K562 (cell line): ENCODE data around the gene MYOZ3. TPM values are rescaled to one million over a fixed set of nuclear protein-coding genes. Genes with fewer than 3 reads are reported as not detected.

ENCODE experiments used
- ATAC-seq: fragments of 200-7000 bp; cut with Tn5 transposase; 3 replicates; pipeline ENCODE4 v1.9.1; 2020; ENCODE audit warnings: moderate library complexity
- BruUV-seq: library from RNA; stranded (reverse); fragments of 400-500 nt; replicated peaks from 2 replicates; lab custom pipeline; 2021; lab: Mats Ljungman, UMichigan
- CTCF ChIA-PET: fragments of 300-600 bp; formaldehyde crosslinking; extraction: SDS; loops from one replicate; lab custom pipeline; 2021; ENCODE audit warnings: low intra/inter-chr PET ratio; lab: Yijun Ruan, JAX
- POLR2A ChIA-PET: fragments of 300-600, 350-650 bp; sonication (Branson Sonifier 250); formaldehyde crosslinking; extraction: SDS; loops from one replicate; lab custom pipeline; 2021; ENCODE audit warnings: antibody characterized with exemption, inconsistent platforms; lab: Yijun Ruan, JAX
- DNase-seq, 4 experiments: peaks; one replicate each; pipeline versions ENCODE4 v3.0.0 to v3.0.0-alpha.2; 2011 to 2018; ENCODE audit warnings: low spot score in 3 of 4, mixed read lengths in 3 of 4; ENCODE audit errors: extremely low read depth in 1 of 4
- FAIRE-seq: peaks from 2 replicates; lab custom pipeline; 2011; peaks lifted over from hg19 to GRCh38; lab: Jason Lieb, UNC
- H2AFZ ChIP-seq: 2 replicates; pipeline ENCODE4 v1.6.0; 2011; ENCODE audit warnings: low read depth, low read length, control low read depth, inconsistent platforms
- H3K27ac ChIP-seq: fragments of 200-600 bp; 3 replicates; pipeline ENCODE4 v1.8.0; 2011; ENCODE audit warnings: low read depth, mild to moderate bottlenecking, control low read depth, inconsistent platforms, low read length, moderate library complexity, mixed read lengths; ENCODE audit errors: extremely low read depth
- H3K27me3 ChIP-seq, 2 experiments: fragments of 300-600 bp in 1 of 2; 2 replicates in 1 of 2; 3 replicates in 1 of 2; pipeline versions ENCODE4 v1.6.0 to v1.8.0; 2011; ENCODE audit warnings: inconsistent platforms in 2 of 2, low read length in 2 of 2, mild to moderate bottlenecking in 1 of 2, mixed read lengths in 1 of 2, moderate library complexity in 1 of 2; ENCODE audit not compliant: control insufficient read depth in 2 of 2, insufficient read depth in 2 of 2
- H3K36me3 ChIP-seq: fragments of 300-600 bp; 3 replicates; pipeline ENCODE4 v1.8.0; 2011; ENCODE audit warnings: mild to moderate bottlenecking, low read length, inconsistent platforms; ENCODE audit not compliant: control insufficient read depth, insufficient read depth
- H3K4me1 ChIP-seq, 2 experiments: fragments of 200-600 bp in 1 of 2; replicated peaks in 1 of 2; 2 replicates in 1 of 2; 3 replicates in 1 of 2; pipeline versions ENCODE4 v1.5.1 to v1.8.0; 2011; ENCODE audit warnings: inconsistent platforms in 2 of 2, low read length in 2 of 2, mild to moderate bottlenecking in 1 of 2, mixed read lengths in 1 of 2, moderate library complexity in 1 of 2; ENCODE audit not compliant: control insufficient read depth in 2 of 2, insufficient read depth in 2 of 2
- H3K4me2 ChIP-seq: 2 replicates; pipeline ENCODE4 v1.6.1; 2011; ENCODE audit warnings: low read length, control low read depth, inconsistent platforms, mixed read lengths; ENCODE audit not compliant: insufficient read depth
- H3K4me3 ChIP-seq: fragments of 200-600 bp; sonication (generic), shearing (Covaris generic); 2 replicates; pipeline ENCODE4 v1.5.1; 2016; ENCODE audit warnings: control low read depth, inconsistent platforms
- H3K79me2 ChIP-seq: fragments of 200-600 bp; 3 replicates; pipeline ENCODE4 v1.8.0; 2011; ENCODE audit warnings: low read length, inconsistent platforms; ENCODE audit not compliant: control insufficient read depth, insufficient read depth
- H3K9ac ChIP-seq, 2 experiments: 2 replicates each; pipeline versions ENCODE4 v1.6.0 to v1.6.1; 2011; ENCODE audit warnings: low read depth in 2 of 2, low read length in 2 of 2, control low read depth in 1 of 2, inconsistent platforms in 1 of 2, mild to moderate bottlenecking in 1 of 2, mixed read lengths in 1 of 2; ENCODE audit not compliant: insufficient read depth in 1 of 2
- H3K9me1 ChIP-seq: one replicate; pipeline ENCODE4 v1.6.0; 2011; ENCODE audit warnings: inconsistent platforms, mild to moderate bottlenecking, low read length, moderate library complexity; ENCODE audit not compliant: control insufficient read depth, insufficient read depth
- H3K9me3 ChIP-seq: replicated peaks from 2 replicates; pipeline ENCODE4 v1.5.1; 2011; ENCODE audit warnings: low read depth, low read length, inconsistent platforms; ENCODE audit not compliant: control insufficient read depth, insufficient read depth
- H4K20me1 ChIP-seq: replicated peaks from 2 replicates; pipeline ENCODE4 v1.6.1; 2011; ENCODE audit warnings: low read length, inconsistent platforms, mixed read lengths; ENCODE audit not compliant: control insufficient read depth, insufficient read depth
- CHD1 ChIP-seq: fragments of 200-600 bp; sonication (generic); IDR thresholded peaks from one replicate; pipeline ENCODE4 v1.6.1; 2012; ENCODE audit warnings: mild to moderate bottlenecking, moderate library complexity, low read length, inconsistent platforms
- CREB3 ChIP-seq: fragments of 450-650 bp; conservative IDR thresholded peaks from 2 replicates; pipeline ENCODE4 v1.6.1; 2016; ENCODE audit warnings: missing genetic modification characterization, low read depth, mild to moderate bottlenecking, missing compliant biosample characterization, moderate library complexity
- FOXK2 ChIP-seq, 2 experiments: fragments of 450-650 bp; IDR thresholded peaks in 1 of 2; conservative IDR thresholded peaks in 1 of 2; 2 replicates each; pipeline ENCODE4 v1.6.1; 2016; ENCODE audit warnings: low read depth in 2 of 2, mild to moderate bottlenecking in 1 of 2
- KDM2B ChIP-seq: fragments of 250-450 bp; sonication (Bioruptor Pico); IDR thresholded peaks from 2 replicates; pipeline ENCODE4 v1.8.0; 2021; ENCODE audit warnings: mild to moderate bottlenecking, moderate library complexity
- ZFP30 ChIP-seq: fragments of 250-450 bp; sonication (Bioruptor Pico); IDR thresholded peaks from 2 replicates; pipeline ENCODE4 v1.8.0; 2022; ENCODE audit warnings: moderate library complexity, mild to moderate bottlenecking, inconsistent platforms, borderline replicate concordance
- ZNF146 ChIP-seq: IDR thresholded peaks from one replicate; pipeline ENCODE4 v1.6.1; 2018; ENCODE audit warnings: missing compliant biosample characterization; ENCODE audit not compliant: unreplicated experiment
- ZNF184 ChIP-seq: sonication (generic); formaldehyde crosslinking; IDR thresholded peaks from 2 replicates; pipeline ENCODE4 v1.5.0; 2020; ENCODE audit warnings: missing genetic modification reagents
- ZNF431 ChIP-seq: sonication (generic); formaldehyde crosslinking; IDR thresholded peaks from 2 replicates; pipeline ENCODE4 v1.8.0; 2022; ENCODE audit warnings: mild to moderate bottlenecking, missing genetic modification reagents
- ZNF586 ChIP-seq: fragments of 450-650 bp; formaldehyde crosslinking; conservative IDR thresholded peaks from 2 replicates; pipeline ENCODE4 v1.4.0; 2020; ENCODE audit warnings: mild to moderate bottlenecking, moderate library complexity
- ZNF668 ChIP-seq: fragments of 250-450 bp; sonication (Bioruptor Pico); IDR thresholded peaks from 2 replicates; pipeline ENCODE4 v1.8.0; 2022; ENCODE audit warnings: mild to moderate bottlenecking, inconsistent platforms
- ZNF75A ChIP-seq: fragments of 450-650 bp; formaldehyde crosslinking; IDR thresholded peaks from 2 replicates; pipeline ENCODE4 v1.4.0; 2020; ENCODE audit warnings: mild to moderate bottlenecking
- WGBS: fragments of 100-300 bp; shearing (Covaris generic); methylation state at CpG from one replicate; pipeline ENCODE4 v1.1.6; 2016; ENCODE audit warnings: low coverage, mixed read lengths; ENCODE audit not compliant: insufficient coverage; ENCODE audit errors: missing lambda C conversion rate; 5-methylcytosine and 5-hydroxymethylcytosine counted together
- in situ Hi-C: fragments of 300-500 bp; cut with MboI; formaldehyde crosslinking; loops from 4 replicates; pipeline ENCODE4 v1.15.0; 2018; ENCODE audit warnings: inconsistent platforms, mixed read lengths
- intact Hi-C: fragments of 100-400 bp; cut with micrococcal nuclease; formaldehyde crosslinking; loops from 2 replicates; pipeline ENCODE4 v1.14.2; 2022
- polyA plus RNA-seq, 8 experiments: library from polyadenylated mRNA; depleted of rRNA in 4 of 8; stranded (reverse) in 5 of 8; unstranded in 3 of 8; fragments of >200 nt; fragmentation: Nextera tagmentation in 2 of 8; fragmentation: Illumina TruSeq in 1 of 8; extraction: Ambion mirVana in 2 of 8; extraction: Trizol in 1 of 8; gene quantifications; 2 replicates each; pipeline versions ENCODE4 v1.2.1 to v1.2.3, GENCODE V29; 2011 to 2014; ENCODE audit warnings: inconsistent platforms in 1 of 8, missing spikeins in 1 of 8
- total RNA-seq, 7 experiments: library from RNA; depleted of rRNA in 6 of 7; stranded (reverse); fragments of >200 nt in 6 of 7; fragmentation: Illumina TruSeq in 2 of 7; extraction: Trizol in 2 of 7; gene quantifications; 2 replicates each; pipeline versions ENCODE4 v1.2.1 to v1.2.3, GENCODE V29; 2011 to 2021; ENCODE audit warnings: low replicate concordance in 1 of 7
- TF ChIP-seq, protein P1 (sequence below), 2 experiments: fragments of 450-650 bp in 1 of 2; sonication (generic) in 1 of 2; formaldehyde crosslinking in 1 of 2; IDR thresholded peaks in 1 of 2; conservative IDR thresholded peaks in 1 of 2; 2 replicates each; pipeline versions ENCODE4 v1.6.1 to v1.8.1; 2016 to 2023; ENCODE audit warnings: mild to moderate bottlenecking in 2 of 2, moderate library complexity in 2 of 2, inconsistent platforms in 1 of 2, missing genetic modification reagents in 1 of 2
- TF ChIP-seq, protein P2 (sequence below): fragments of 450-650 bp; IDR thresholded peaks from one replicate; pipeline ENCODE4 v1.6.1; 2018; ENCODE audit warnings: mild to moderate bottlenecking, moderate library complexity; ENCODE audit not compliant: partially characterized antibody

Gene MYOZ3
- total and polyA plus RNA-seq, 9 of the 15 experiments (the other 6 are each of a cell fraction or from before 2014, with no cell fraction given) = not detected

GRCh38 chr5:150638488-150639376, 22.3 kb upstream of the MYOZ3 start:
- FAIRE-seq = no peak
- Histone ChIP-seq H3K4me2 (no peak overlapping the region), H3K27ac (no peak overlapping the region)
- TF ChIP-seq ZNF668 (no peak), ZFP30 (CRISPR knock-in tag) (no peak), ZNF146 (CRISPR knock-in tag) (no peak), FOXK2 (conservative IDR thresholded peaks at IDR 0.05 in 1 of 2, IDR thresholded peaks at IDR 0.05 in 1 of 2; ENCODE audit: low read depth in 2 of 2) (no peak), CREB3 (tag) (no peak), KDM2B (CRISPR knock-in tag) (no peak), CHD1 (no peak), ZNF431 (CRISPR knock-in tag) (no peak), ZNF184 (CRISPR knock-in tag) (no peak), ZNF586 (CRISPR knock-in tag) (no peak), ZNF75A (CRISPR knock-in tag) (no peak)
- TF ChIP-seq, protein P1, sequence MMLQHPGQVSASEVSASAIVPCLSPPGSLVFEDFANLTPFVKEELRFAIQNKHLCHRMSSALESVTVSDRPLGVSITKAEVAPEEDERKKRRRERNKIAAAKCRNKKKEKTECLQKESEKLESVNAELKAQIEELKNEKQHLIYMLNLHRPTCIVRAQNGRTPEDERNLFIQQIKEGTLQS (IDR thresholded peaks at IDR 0.05) = no peak
- TF ChIP-seq, protein P1 (CRISPR knock-in tag; conservative IDR thresholded peaks at IDR 0.05) = no peak
- TF ChIP-seq, protein P2, sequence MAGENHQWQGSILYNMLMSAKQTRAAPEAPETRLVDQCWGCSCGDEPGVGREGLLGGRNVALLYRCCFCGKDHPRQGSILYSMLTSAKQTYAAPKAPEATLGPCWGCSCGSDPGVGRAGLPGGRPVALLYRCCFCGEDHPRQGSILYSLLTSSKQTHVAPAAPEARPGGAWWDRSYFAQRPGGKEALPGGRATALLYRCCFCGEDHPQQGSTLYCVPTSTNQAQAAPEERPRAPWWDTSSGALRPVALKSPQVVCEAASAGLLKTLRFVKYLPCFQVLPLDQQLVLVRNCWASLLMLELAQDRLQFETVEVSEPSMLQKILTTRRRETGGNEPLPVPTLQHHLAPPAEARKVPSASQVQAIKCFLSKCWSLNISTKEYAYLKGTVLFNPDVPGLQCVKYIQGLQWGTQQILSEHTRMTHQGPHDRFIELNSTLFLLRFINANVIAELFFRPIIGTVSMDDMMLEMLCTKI = no peak

More at GRCh38 chr5:150638488-150639376, 22.3 kb upstream of the MYOZ3 start:
- intact Hi-C loops (no loop called here), in situ Hi-C loops (no loop called here)
- POLR2A ChIA-PET = interaction anchor here (0.6 to 1.1 kb wide), 2 partner anchors 129 to 403 kb away, joined by 3 to 7 read pairs; no protein-coding TSS in a partner anchor
- Histone ChIP-seq H3K4me3 (no peak overlapping the region), H3K9me3 (no peaks in the 10 kb centered on the region), H3K27me3 (peaks cover 4 to 33% of the 10 kb centered on the region in 2 experiments; a peak in 4 of 5 replicates), H3K4me1 (peaks cover 11 to 18% of the 10 kb centered on the region in 2 experiments), H3K79me2 (no peaks in the 10 kb centered on the region), H3K9me1 (no peaks in the 10 kb centered on the region), H3K9ac (no peak overlapping the region), H4K20me1 (peaks cover 19% of the 10 kb centered on the region), H2AFZ (no peak overlapping the region), H3K36me3 (no peaks in the 10 kb centered on the region)
- BruUV-seq = no TSS peak
- no peak for DNase-seq
- CTCF ChIA-PET = no interaction called here
- 39% methylated on average over 6 of the region's 6 CpGs for WGBS
- no peak for ATAC-seq
